ENCODE results near the gene IPO4.

IPO4 gene

DNA sequence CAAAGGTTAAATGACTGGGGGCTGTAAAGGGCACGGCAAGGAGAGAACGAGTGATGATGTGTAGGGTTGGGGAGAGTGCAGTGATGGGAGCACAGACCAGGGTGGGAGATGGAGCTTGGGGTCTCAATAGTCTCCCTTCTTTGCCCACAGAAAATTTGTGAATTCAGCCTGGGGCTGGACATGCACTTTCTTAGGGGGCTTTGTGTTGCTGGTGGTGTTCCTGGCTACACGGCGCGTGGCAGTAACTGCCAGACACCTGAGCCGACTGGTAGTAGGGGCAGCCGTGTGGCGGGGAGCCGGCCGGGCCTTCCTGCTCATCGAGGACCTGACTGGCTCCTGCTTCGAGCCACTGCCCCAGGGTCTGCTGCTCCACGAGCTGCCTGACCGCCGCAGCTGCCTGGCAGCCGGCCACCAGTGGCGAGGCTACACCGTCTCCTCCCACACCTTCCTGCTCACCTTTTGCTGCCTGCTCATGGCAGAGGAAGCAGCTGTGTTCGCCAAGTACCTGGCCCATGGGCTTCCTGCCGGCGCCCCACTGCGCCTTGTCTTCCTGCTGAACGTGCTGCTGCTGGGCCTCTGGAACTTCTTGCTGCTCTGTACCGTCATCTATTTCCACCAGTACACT is 56.4 kb downstream of the IPO4 start:
- ATAC-seq (no peak), DNase-seq (peak; percentile 32)
- H3K9me3 Mint-ChIP-seq, result no peaks in the 10 kb centered on the region
- peaks cover 34% of the 10 kb centered on the region for H3K4me1 Mint-ChIP-seq
- H3K4me3 Mint-ChIP-seq, result peak overlapping the region; percentile 21
- peak overlapping the region; percentile 80 for H3K27ac Mint-ChIP-seq
- no peaks in the 10 kb centered on the region for H3K27me3 Mint-ChIP-seq
- peaks cover 6% of the 10 kb centered on the region for H3K36me3 Mint-ChIP-seq (ENCODE audit: low read depth)

GRCh38 chr14:24131549-24131966 is 57.1 kb downstream of the IPO4 start:
- peaks cover under 1% of the 10 kb centered on the region for H3K36me3 Mint-ChIP-seq (ENCODE audit: low read depth)
- ATAC-seq (no peak), DNase-seq (no peak)
- no peak overlapping the region for H3K4me3 Mint-ChIP-seq
- H3K27me3 Mint-ChIP-seq, result no peaks in the 10 kb centered on the region
- H3K27ac Mint-ChIP-seq, result peak overlapping the region; percentile 80
- peaks cover 29% of the 10 kb centered on the region for H3K4me1 Mint-ChIP-seq
- H3K9me3 Mint-ChIP-seq, result no peaks in the 10 kb centered on the region

DNA sequence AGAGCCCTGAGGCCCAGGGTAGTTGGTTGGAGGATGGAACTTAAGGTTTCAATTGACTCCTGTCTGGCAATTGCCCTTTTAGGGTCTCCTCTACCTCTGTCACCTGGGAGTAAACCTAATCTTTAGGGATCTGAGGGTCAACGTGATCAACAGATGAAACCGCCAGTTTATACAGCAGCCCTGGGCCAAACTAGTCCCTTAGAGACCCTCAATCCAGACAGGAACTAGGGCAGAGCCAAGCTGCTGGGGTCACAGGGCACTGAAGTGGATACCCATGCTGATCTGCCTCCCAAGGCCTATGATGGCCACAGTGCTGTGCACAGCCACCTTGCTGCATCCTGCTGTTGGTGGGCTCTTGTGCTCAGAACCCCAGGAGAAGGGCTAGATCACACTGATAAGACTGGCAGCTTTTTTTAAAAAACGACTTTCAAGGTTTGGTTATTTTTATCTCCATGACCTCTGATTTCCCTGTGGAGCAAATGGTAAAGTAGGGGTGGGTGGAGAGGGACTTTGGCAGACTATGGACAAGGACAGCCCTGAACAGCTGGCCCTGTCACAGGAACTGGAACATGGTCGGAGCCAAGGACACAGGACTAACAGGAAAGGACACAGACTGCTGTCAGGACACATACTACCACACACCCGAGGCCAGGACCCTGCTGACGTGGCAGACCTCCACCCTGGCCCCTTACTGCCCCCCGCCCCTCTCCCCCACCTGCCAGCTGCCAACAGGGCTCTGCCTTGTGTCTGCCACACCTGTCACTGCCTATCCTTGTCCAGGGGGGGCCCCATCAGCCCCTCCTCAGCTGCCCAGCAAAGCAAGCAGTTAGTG is 57.7 kb downstream of the IPO4 start:
- DNase-seq (no peak), ATAC-seq (no peak)
- H3K9me3 Mint-ChIP-seq, result no peaks in the 10 kb centered on the region
- H3K36me3 Mint-ChIP-seq (ENCODE audit: low read depth), result no peaks in the 10 kb centered on the region
- H3K27me3 Mint-ChIP-seq, result no peaks in the 10 kb centered on the region
- H3K4me3 Mint-ChIP-seq, result no peak overlapping the region
- H3K27ac Mint-ChIP-seq, result no peak overlapping the region
- peaks cover 27% of the 10 kb centered on the region for H3K4me1 Mint-ChIP-seq

DNA sequence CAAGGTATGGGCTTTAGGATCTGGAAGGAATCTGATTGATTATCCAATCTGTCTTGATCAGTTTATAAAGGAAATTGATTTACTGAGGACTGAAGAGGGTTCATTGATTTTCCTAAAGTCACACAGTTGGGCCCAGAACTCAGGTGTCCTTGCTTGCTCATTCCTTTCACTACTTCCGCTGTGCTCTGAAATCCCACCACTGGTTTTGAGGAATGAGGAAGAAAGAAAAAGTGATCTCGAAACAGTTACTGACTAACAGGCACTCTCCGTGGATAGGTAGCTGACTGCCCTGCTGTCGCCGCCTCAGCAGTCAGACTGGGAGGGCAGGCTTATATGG is 58.3 kb downstream of the IPO4 start, which contains the start of gene FITM1:
Gene FITM1, plus strand, starts transcription at position 280 of the 337 bp plus-strand sequence. CDS start 905 bp downstream, outside the sequence.
- Mint-ChIP-seq H3K9me3 (no peaks in the 10 kb centered on the region), H3K4me1 (peaks cover 24% of the 10 kb centered on the region)
- DNase-seq, result no peak

More for the DNA sequence above, 58.3 kb downstream of the IPO4 start, which contains the start of gene FITM1:
- Mint-ChIP-seq H3K36me3 (ENCODE audit: low read depth) (no peaks in the 10 kb centered on the region), H3K27me3 (no peaks in the 10 kb centered on the region), H3K27ac (no peak within 1 kb of the TSS), H3K4me3 (no peak within 1 kb of the TSS)
- ATAC-seq, result no peak
